Measurements from ENCODE around the gene APOM. TPM values are rescaled to one million over a fixed set of nuclear protein-coding genes. Genes with fewer than 3 reads are reported as not detected.

The APOM gene
- total and polyA plus RNA-seq, 12 donors: 2.3 to 18.2 (median 4.5) TPM; not detected in 1

DNA sequence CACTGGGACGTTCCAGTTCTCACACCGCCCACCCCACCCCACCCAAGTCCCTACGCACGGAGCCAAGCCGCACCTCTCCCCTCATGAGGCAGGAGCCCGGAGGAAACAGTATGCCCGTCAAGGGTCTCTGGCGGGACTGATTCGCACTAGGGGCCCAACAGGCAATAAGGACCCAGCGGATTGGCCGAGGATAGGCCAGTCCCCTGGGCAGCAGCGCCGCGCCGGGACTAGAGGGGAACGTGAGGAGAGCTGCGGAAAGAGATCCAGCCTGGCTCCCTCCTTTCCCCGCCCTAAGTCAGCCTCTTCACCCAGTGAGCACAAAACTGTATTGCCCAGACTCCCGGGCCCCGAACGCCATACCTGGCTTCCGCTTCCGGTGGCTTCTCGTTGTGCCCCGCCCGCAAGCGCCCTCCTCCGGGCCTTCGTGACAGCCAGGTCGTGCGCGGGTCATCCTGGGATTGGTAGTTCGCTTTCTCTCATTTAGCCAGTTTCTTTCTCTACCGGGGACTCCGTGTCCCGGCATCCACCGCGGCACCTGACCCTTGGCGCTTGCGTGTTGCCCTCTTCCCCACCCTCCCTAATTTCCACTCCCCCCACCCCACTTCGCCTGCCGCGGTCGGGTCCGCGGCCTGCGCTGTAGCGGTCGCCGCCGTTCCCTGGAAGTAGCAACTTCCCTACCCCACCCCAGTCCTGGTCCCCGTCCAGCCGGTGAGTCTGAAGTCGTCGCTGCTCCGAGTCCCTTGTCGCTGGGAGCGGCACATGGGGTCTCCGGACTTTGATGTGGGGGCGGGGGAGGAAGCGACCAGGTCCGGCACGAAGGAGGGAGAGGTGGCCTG lies 10.0 kb downstream of the APOM start, which contains the start of gene CSNK2B:
CSNK2B (plus strand) TSS at position 580 of the 836 bp plus-strand sequence. CDS start 752 bp downstream, outside the sequence.
- no peaks in the 10 kb centered on the region for H3K9me3 ChIP-seq (replicated peaks in 1 of 3)
- TF ChIP-seq POLR2A (IDR thresholded peaks at IDR 0.05) (peak; percentile 40 to 83), CTCF (IDR thresholded peaks at IDR 0.05) (no peak)
- H3K4me1 ChIP-seq (replicated peaks in 1 of 2): peaks cover 7 to 45% of the 10 kb centered on the region in 2 donors
- H3K4me3 ChIP-seq: peak within 1 kb of the TSS; percentile 69 to 95 (median 88)
- WGBS, 4 donors: 0% methylated on average over 18 to 63 of the region's 63 CpGs
- intact Hi-C loops (cut with DNase I): no loop called here
- peaks cover 0 to 48% of the 10 kb centered on the region in 2 donors for H3K36me3 ChIP-seq (replicated peaks in 1 of 2)
- peak; percentile 96 to 99 (median 98) for DNase-seq
- peak within 1 kb of the TSS; percentile 83 to 96 (median 89) for H3K27ac ChIP-seq
- H3K27me3 ChIP-seq: no peaks in the 10 kb centered on the region

- peak overlapping the region; percentile 82 to 96 (median 89) for H3K27ac ChIP-seq
- 2 to 4% (median 3%) methylated on average over 14 to 15 of the region's 15 CpGs for WGBS, 4 donors
- H3K4me3 ChIP-seq: peak overlapping the region; percentile 69 to 95 (median 88)
- no peaks in the 10 kb centered on the region for H3K27me3 ChIP-seq
- H3K9me3 ChIP-seq (replicated peaks in 1 of 3): no peaks in the 10 kb centered on the region
- DNase-seq: no peak
- peaks cover 7 to 38% of the 10 kb centered on the region in 2 donors for H3K4me1 ChIP-seq (replicated peaks in 1 of 2)
- peaks cover 0 to 55% of the 10 kb centered on the region in 2 donors for H3K36me3 ChIP-seq (replicated peaks in 1 of 2)
- intact Hi-C loops (cut with DNase I): no loop called here
- TF ChIP-seq CTCF (IDR thresholded peaks at IDR 0.05): no peak
- TF ChIP-seq POLR2A (IDR thresholded peaks at IDR 0.05): no peak
Measured at GRCh38 chr6:31666337-31666965, 10.8 kb downstream of the APOM start.

DNA sequence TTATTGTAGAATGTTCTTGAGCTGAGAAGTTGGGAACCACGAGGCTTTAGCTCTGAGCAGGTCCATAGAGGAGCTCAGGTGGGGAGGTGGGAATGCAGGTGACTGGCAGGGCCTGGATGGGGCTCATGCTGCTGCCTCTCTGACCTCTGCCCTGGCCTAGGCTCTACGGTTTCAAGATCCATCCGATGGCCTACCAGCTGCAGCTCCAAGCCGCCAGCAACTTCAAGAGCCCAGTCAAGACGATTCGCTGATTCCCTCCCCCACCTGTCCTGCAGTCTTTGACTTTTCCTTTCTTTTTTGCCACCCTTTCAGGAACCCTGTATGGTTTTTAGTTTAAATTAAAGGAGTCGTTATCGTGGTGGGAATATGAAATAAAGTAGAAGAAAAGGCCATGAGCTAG lies 14.0 kb downstream of the APOM start, which contains the start of gene LY6G5B:
LY6G5B (plus strand) TSS at position 301 of the 400 bp plus-strand sequence. CDS start 975 bp downstream, outside the sequence.
- Histone ChIP-seq H3K36me3 (replicated peaks in 1 of 2) (peaks cover 0 to 70% of the 10 kb centered on the region in 2 donors), H3K27ac (no peak within 1 kb of the TSS), H3K27me3 (no peaks in the 10 kb centered on the region), H3K4me3 (no peak within 1 kb of the TSS), H3K4me1 (replicated peaks in 1 of 2) (peaks cover 0 to 20% of the 10 kb centered on the region in 2 donors), H3K9me3 (replicated peaks in 1 of 3) (no peaks in the 10 kb centered on the region)
- WGBS, 4 donors: 83% methylated on average over 8 of the region's 8 CpGs
- no peak for DNase-seq
- intact Hi-C loops (cut with DNase I): no loop called here
- TF ChIP-seq POLR2A (IDR thresholded peaks at IDR 0.05) (no peak), CTCF (IDR thresholded peaks at IDR 0.05) (no peak)

GRCh38 chr6:31676322-31676903 lies 20.7 kb downstream of the APOM start:
- Histone ChIP-seq H3K4me1 (replicated peaks in 1 of 2) (peaks cover 9 to 10% of the 10 kb centered on the region in 2 donors), H3K4me3 (no peak overlapping the region), H3K27me3 (no peaks in the 10 kb centered on the region), H3K9me3 (replicated peaks in 1 of 3) (no peaks in the 10 kb centered on the region), H3K36me3 (replicated peaks in 1 of 2) (peaks cover 0 to 23% of the 10 kb centered on the region in 2 donors), H3K27ac (no peak overlapping the region)
- TF ChIP-seq POLR2A (IDR thresholded peaks at IDR 0.05): no peak
- TF ChIP-seq CTCF (IDR thresholded peaks at IDR 0.05): no peak
- intact Hi-C loops (cut with DNase I): no loop called here
- no peak for DNase-seq
- WGBS, 4 donors: 73 to 78% (median 76%) methylated on average over 4 of the region's 4 CpGs

All from adrenal gland (tissue), 12 donors.